GM18499 (cell line): Measurements from ENCODE around the gene XXYLT1.
"Not testable (repeated sequence)": the region's sequence is repeated elsewhere in the genome, so short reads cannot be mapped to it uniquely, and the experiment has no call there.

Experiments used
- ATAC-seq: cut with Tn5 transposase; IDR thresholded peaks from one replicate; pipeline ENCODE4 v1.9.1; 2021; ENCODE audit warnings: moderate number of reproducible peaks; ENCODE audit not compliant: insufficient read depth, unreplicated experiment

Gene XXYLT1

DNA sequence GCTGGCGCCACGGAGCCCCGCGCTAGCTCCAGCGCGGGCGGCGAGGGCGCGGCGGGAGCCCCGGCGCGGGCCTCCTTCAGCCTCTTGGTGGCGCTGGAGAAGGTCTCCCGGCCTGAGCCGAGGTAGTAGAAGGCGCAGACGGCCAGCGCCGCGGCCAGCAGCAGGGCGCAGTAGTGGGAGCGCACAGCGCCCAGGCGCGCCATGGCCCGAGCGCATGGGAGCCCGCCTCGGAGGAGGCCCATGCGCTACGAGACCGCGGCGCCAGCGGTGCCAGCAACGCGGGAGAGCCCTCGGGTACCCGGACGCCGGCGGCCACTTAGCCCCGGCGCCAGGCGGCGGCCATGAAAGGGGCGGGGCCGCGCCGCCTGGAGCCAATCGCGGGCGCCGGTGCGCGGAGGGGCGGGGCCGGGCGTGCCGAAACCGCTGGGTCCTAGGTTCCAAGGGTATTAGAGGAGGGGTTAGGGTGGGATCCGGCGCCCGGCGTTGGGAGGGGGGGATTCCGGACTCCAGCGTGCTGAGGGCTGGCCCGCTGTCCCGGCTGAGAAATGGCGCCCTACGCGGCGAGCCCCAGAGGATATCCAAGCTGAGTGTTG, at the start of gene XXYLT1:
XXYLT1 (minus strand) TSS at position 343 of the 593 bp plus-strand sequence; CDS start at position 242, 101 bp downstream.
- ATAC-seq, result peak; percentile 42

- ATAC-seq, result no peak
These were observed 48.1 kb upstream of the XXYLT1 start for GRCh38 chr3:195319060-195319459.

DNA sequence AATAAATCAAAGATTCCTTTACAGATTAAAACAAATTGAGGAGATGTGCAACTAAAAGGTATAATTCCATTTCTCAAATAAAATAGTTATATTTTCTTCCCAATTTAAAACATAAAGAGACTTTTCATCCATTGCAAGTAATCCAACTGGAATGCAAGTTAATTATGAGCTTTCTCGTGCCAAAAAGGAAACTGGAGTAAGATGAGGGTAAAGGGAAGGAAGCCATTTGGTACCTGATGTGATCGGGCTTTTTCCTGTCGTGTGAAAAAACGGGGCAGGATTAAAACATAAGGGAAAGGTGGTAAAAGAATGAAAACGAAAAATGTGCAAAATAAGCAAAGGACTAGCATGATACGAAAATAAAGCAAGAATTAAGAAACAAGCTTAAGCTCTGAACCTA, 41.8 kb upstream of the XXYLT1 start:
- no peak for ATAC-seq

- no peak for ATAC-seq
These were observed 36.8 kb upstream of the XXYLT1 start for GRCh38 chr3:195307711-195308110.

DNA sequence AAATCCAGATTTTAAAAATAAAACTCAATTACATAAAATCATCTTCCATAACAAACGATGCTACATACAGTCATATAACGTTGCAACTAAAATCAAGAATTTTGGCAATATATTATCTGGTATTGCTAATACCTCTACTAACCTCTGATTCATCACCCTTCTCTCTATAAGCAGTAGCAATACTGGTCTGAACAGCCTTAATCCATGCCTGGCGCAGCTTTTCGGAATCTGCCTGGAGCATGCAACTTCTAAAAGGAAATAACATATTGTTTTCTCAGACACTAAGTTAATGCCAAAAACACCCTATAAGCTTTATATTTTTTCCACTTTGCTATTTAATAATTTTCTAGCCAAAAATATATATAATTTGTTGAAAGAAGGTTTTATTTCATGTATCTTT, 35.4 kb upstream of the XXYLT1 start:
- no peak for ATAC-seq

DNA sequence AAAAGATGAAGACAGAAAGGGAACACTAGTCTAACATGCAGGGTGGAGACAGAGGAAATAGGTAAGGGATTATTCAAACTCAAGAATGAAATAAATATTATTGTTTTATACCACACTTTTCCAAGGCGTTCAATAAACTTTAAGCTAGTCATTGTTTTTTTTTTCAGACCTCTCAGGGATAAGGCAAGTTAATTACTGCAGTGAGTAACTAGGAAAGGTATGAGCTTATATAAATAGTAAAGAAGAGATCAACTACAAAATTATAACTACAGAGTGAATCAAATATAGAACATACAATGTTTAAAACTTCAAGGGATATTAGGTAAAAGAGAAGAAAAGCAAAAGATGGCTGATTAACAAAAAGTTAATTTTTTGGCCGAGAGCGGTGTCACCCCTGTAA, 31.5 kb upstream of the XXYLT1 start:
- no peak for ATAC-seq

GRCh38 chr3:195297446-195297845, 26.5 kb upstream of the XXYLT1 start:
- ATAC-seq, result no peak

GRCh38 chr3:195296662-195297061, 25.7 kb upstream of the XXYLT1 start:
- ATAC-seq, result no peak

DNA sequence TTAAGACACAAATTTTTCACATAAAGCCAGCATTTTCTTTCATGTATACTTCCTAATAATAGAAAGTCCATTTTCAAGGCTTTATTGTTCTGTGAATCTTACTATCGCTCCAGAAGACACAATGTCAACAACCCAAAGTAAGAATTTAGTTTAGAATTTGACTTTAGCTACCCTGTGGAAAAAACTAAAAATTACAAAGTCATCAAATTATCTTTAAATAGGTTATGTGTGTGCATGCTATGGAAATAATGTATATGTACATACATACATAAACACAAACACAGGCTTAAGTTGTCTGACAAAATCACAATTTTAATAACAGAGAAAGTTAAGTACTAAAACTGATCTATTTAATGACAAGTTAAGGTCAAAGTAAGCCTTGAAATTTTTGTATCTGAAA, 20.2 kb upstream of the XXYLT1 start:
- no peak for ATAC-seq

GRCh38 chr3:195290643-195291042, 19.7 kb upstream of the XXYLT1 start:
- ATAC-seq, result not testable (repeated sequence)

GRCh38 chr3:195286115-195286872, 15.3 kb upstream of the XXYLT1 start:
- no peak for ATAC-seq

DNA sequence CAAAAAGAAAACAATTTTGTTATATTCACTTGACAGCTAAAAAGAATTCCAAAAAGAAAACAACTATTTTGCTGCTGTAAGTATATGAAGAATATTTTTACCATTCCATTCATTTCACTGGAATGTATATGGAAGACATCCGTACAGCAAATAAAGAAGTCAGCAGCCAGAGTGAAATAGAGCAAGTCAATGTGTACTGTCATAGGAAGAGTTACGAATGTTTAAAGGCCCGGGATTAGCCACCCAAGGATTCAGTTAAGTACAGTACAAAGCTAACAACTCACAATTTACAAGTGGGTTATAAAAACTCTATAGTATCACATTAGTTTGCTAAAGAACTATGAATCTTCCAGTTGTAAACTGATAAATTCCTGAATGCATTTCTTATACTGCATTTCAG, 14.4 kb upstream of the XXYLT1 start:
- ATAC-seq, result no peak

DNA sequence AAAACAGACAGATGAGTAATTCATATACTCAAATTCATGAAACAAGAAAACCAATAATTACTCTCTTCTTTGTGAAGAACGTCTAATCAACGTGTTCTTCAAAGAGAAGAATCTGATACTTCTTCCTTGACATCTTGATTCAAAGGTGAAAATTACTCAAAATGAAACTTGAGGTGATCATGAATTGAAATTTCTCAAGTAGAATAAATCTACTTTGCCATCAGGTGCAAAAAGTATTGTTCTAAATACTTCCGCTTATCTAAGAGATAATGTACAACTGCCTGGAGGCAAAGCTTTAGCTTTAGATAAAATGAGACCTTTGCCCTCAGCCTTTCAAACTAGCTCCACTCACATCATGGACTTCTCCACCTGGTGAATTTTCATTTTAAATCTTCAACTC, 13.9 kb upstream of the XXYLT1 start:
- no peak for ATAC-seq

- ATAC-seq, result no peak
These were observed 12.0 kb upstream of the XXYLT1 start for GRCh38 chr3:195282961-195283360.

- no peak for ATAC-seq
These were observed 3.5 kb upstream of the XXYLT1 start for GRCh38 chr3:195274259-195274966.

DNA sequence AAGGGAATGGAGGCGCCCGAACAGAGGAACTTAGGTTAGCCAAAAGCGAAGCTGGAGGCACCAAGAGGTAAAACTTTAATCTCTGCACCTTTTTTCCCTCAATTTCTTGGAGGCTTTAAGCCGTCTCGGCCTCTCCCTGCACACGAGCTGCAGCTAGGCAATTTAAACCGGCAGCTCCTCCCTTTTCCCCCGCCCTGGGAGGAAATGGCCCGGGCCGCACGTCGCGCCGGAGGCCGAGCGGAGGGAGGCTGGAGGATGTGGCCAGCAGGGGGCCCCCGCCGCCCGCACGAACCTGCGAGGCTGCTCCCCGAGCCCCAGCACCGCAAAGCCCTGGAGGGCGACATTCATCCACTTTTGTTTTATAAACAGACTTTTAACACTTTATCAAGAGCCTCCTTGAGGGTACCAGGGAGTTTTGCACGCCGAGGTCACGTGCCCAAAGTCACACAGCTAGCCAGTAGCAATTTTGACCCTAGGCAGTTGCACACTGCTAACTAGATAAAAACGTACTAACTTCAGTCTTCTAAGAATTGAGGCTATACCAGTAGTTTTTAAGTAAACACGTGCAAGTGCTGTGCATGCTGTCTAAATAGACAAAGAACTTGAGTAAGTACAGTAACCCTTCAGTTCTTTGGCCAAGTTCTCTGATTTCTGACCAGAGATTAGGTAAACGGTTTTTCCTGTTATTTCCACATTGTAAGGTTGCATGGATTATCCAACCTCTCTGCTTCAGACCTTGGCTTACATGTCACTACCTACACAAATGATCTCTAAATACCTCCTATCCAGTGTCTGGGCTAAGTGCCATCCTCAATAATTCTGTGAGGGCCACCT, 668 bp upstream of the XXYLT1 start:
- ATAC-seq, result peak; percentile 49

- peak; percentile 6 for ATAC-seq
These were observed 711 bp downstream of the XXYLT1 start for GRCh38 chr3:195270079-195270816.

GRCh38 chr3:195269375-195270078, 1.4 kb downstream of the XXYLT1 start:
- no peak for ATAC-seq

DNA sequence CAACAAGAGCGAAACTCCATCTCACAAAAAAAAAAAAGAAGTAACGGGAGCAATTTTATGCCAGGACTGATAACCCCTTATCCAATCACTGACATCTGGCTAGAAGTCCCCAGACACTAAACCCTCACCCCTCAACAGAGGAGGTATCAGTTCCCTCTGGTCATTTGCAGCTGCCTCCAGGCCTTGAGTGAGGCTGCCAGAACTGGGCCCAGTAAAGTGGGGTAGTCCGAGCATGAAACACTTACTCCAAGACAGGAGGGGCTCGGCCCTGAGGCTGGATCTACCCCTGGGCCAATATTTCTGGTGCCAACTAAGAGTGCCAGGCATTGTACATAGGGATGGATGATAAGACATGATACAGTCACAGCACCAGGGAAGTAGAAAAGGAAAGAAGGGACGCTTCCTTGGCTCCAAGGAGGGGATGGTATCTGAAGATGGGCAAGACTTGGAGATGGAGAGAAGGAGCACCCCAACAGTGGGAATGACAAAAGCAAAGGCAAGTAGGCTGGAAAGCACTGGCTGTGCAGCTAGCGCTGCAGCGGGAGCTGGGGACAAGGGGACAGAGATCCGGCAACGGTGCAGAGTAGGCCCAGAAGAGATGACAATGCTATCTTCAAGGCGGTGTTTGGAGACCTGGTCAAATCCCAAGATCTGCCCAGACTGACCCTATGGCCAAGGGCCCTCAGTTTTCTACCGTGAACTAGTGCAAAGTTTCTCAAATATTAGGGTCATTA, 2.2 kb downstream of the XXYLT1 start:
- no peak for ATAC-seq
